ENCODE results near the gene RIMBP2. TPM values are rescaled to one million over a fixed set of nuclear protein-coding genes. Genes with fewer than 3 reads are reported as not detected.

Gene RIMBP2
- total and polyA plus RNA-seq, 9 of the 15 experiments (the other 6 are each of a cell fraction or from before 2014, with no cell fraction given), result not detected

GRCh38 chr12:130477701-130478100 is 238.4 kb downstream of the RIMBP2 start (continued):
- TF ChIP-seq CUX1 (CRISPR knock-in tag; IDR thresholded peaks at IDR 0.05), result no peak

GRCh38 chr12:130477266-130477665 is 238.8 kb downstream of the RIMBP2 start:
- POLR2A ChIA-PET, result no interaction called here
- H2AFZ ChIP-seq (ENCODE audit: low read depth, low read length), result no peak overlapping the region
- no peak overlapping the region for H3K4me2 ChIP-seq (ENCODE audit: insufficient read depth, low read length)
- BruUV-seq (replicated peaks), result no TSS peak
- no peaks in the 10 kb centered on the region for H3K79me2 ChIP-seq (ENCODE audit: control insufficient read depth, insufficient read depth, low read length)
- TF ChIP-seq PHB2 (IDR thresholded peaks at IDR 0.05; ENCODE audit: low read depth) (no peak), E2F5 (CRISPR knock-in tag; IDR thresholded peaks at IDR 0.05) (no peak), NCOA1 (IDR thresholded peaks at IDR 0.05; ENCODE audit: low read depth) (no peak), MYC (IDR thresholded peaks at IDR 0.05; ENCODE audit: low read depth, low read length) (no peak), MYC (CRISPR knock-in tag; IDR thresholded peaks at IDR 0.05; ENCODE audit: borderline replicate concordance, low read depth) (no peak), MTA3 (IDR thresholded peaks at IDR 0.05; ENCODE audit: borderline replicate concordance) (no peak), MYBL2 (IDR thresholded peaks at IDR 0.05; ENCODE audit: low read depth) (no peak), MYBL2 (CRISPR knock-in tag; IDR thresholded peaks at IDR 0.05; ENCODE audit: borderline replicate concordance) (no peak), SMARCC2 (IDR thresholded peaks at IDR 0.05; ENCODE audit: low read depth) (no peak), HMBOX1 (IDR thresholded peaks at IDR 0.05) (no peak), DPF2 (IDR thresholded peaks at IDR 0.05) (no peak), ZBTB12 (CRISPR knock-in tag; IDR thresholded peaks at IDR 0.05) (no peak)
- in situ Hi-C loops (cut with MboI) (no loop called here), intact Hi-C loops (cut with micrococcal nuclease) (no loop called here)
- WGBS (ENCODE audit: insufficient coverage, low coverage, missing lambda C conversion rate), result 0% methylated on average over 12 of the region's 12 CpGs
- no peak overlapping the region for H3K27ac ChIP-seq (ENCODE audit: extremely low read depth, low read depth, low read length)
- no peaks in the 10 kb centered on the region for H3K36me3 ChIP-seq (ENCODE audit: control insufficient read depth, insufficient read depth, low read length)
- H3K9ac ChIP-seq (ENCODE audit: insufficient read depth in 1 of 2, low read depth in 2 of 2, low read length in 2 of 2), result no peak overlapping the region
- DNase-seq (ENCODE audit: extremely low read depth in 1 of 4, low spot score in 3 of 4) (no peak), FAIRE-seq (no peak), ATAC-seq (no peak)
- CTCF ChIA-PET (ENCODE audit: low intra/inter-chr PET ratio), result no interaction called here
- H4K20me1 ChIP-seq (replicated peaks; ENCODE audit: control insufficient read depth, insufficient read depth, low read length), result peaks cover under 1% of the 10 kb centered on the region; the same call in 1 of the 2 replicates
- peaks cover 42 to 76% of the 10 kb centered on the region in 2 experiments for H3K27me3 ChIP-seq (ENCODE audit: control insufficient read depth in 2 of 2, insufficient read depth in 2 of 2, low read length in 2 of 2)
- no peak overlapping the region for H3K4me3 ChIP-seq
- H3K9me1 ChIP-seq (ENCODE audit: control insufficient read depth, insufficient read depth, low read length), result no peaks in the 10 kb centered on the region
- no peaks in the 10 kb centered on the region for H3K4me1 ChIP-seq (replicated peaks in 1 of 2; ENCODE audit: control insufficient read depth in 2 of 2, insufficient read depth in 2 of 2, low read length in 2 of 2)
- no peaks in the 10 kb centered on the region for H3K9me3 ChIP-seq (replicated peaks; ENCODE audit: control insufficient read depth, insufficient read depth, low read depth, low read length)

Data from K562 (cell line).